ENCODE data around the gene GPR137.

GRCh38 chr11:64267207-64267945 is 18.3 kb upstream of the GPR137 start:
- no peak for TF ChIP-seq REST (IDR thresholded peaks at IDR 0.05; ENCODE audit: unreplicated experiment)
- TF ChIP-seq CTCF (conservative IDR thresholded peaks at IDR 0.05; ENCODE audit: low read depth in 2 of 2) = no peak
- no peak for TF ChIP-seq POLR2AphosphoS5 (IDR thresholded peaks at IDR 0.05; ENCODE audit: low read depth)
- TF ChIP-seq EZH2 (IDR thresholded peaks at IDR 0.05; ENCODE audit: low read depth, unreplicated experiment) = no peak
- no peak for TF ChIP-seq EZH2phosphoT487 (IDR thresholded peaks at IDR 0.05; ENCODE audit: unreplicated experiment)
- no peak for TF ChIP-seq CREB1 (CRISPR knock-in tag; IDR thresholded peaks at IDR 0.05; ENCODE audit: low read depth)

Measured in GM23338 (cell line).